ENCODE measurements around the gene CCL23.

CCL23 gene

DNA sequence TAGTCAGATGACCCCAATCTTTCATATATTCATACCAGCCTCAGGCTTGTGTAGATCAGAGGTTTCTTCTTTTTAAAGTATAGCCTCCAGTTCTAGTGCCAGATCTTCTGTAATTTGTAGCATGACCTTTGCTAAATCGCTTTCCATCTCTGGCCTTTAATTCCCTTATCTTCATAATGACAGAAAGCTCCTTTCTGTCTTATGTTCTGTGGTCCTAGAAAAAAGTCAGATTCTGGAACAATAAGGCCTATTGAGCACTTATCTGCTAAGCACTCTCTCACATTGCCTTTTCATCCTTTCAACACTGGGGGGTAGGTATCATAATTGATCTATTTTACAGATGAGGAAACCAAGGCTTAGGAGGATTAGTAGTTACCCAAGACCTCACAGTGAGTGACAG, 45.7 kb downstream of the CCL23 start:
- DNase-seq (ENCODE audit: low read depth in 1 of 2, low spot score in 1 of 2) = no peak

DNA sequence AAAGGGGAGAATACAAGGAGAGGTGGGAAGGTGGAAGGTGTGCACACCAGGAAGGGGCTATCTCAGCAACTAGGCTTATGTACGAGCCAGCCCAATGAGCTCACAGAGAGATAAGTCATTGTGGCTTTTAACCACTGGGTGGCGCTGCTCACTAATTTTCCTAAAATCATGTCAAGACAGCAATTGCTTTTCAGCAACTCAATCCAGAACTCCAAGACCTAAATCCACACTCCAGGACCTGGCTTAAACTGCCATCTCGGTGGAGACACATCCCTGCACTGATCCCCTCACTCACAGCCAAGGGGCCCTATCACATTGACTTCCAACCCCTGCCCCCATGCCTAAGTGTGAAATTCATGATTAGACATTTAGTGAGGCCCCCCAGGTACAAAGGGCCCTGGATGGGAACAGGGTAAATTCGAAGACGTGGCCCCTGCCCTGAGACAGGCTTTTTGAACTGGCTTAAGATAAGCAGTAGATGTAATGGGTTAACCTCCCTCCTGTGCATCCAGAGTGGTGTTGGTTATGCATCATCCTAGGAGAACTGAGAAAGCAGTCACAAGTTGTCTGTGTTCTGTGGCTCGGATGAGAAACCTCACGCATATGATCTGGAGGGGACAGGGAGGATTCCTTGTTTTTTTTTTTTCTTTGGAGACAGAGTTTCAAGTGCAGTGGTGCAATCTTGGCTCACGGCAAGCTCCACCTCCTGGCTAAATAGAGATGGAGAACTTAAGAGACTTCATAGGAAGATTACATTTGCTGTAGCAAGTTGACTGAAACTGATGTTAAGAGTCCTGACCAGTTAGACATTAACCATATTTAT, 48.0 kb downstream of the CCL23 start:
- peak; percentile 44 to 62 for DNase-seq (ENCODE audit: low read depth in 1 of 2, low spot score in 1 of 2)

DNA sequence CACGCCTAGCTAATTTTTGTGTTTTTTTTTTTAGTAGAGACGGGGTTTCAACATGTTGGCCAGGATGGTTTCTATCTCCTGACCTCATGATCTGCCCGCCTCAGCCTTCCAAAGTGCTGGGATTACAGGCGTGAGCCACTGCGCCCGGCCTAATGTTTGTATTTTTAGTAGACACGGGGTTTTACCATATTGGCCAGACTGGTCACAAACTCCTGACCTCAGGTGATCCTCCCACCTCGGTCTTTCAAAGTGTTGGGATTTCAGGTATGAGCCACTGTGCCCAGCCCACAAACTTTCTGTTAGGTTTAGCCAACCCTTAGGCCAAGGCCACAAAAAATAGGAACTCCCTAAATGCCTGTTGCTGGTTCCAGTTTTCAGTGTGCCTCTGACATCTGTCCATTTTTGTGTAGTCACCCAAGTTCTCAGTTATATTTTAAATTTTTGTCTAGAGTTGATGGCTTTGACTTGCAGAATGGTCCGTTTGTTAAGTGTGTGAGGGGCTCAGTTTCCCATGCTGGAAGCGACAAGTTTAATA, 49.2 kb downstream of the CCL23 start:
- no peak for DNase-seq (ENCODE audit: low read depth in 1 of 2, low spot score in 1 of 2)

DNA sequence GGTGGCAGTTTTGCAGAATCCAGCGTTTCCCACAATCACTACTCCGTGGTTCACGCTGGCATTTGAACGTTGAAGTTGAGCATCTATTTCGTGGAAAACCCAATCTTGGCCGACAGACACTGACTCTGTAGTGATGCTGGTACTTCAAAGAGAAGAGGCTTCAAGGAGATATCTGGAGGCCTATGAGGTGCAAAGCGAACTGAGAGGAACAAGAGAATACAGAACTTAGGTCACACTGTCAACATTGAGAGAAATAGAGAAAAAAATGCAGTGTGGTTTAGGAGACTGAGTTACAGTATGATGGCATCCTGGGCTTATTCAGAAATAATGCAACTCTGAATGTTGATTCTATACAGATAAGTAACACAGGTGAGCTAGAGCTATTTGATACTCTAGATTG, 52.5 kb downstream of the CCL23 start:
- no peak for DNase-seq (ENCODE audit: low read depth in 1 of 2, low spot score in 1 of 2)

DNA sequence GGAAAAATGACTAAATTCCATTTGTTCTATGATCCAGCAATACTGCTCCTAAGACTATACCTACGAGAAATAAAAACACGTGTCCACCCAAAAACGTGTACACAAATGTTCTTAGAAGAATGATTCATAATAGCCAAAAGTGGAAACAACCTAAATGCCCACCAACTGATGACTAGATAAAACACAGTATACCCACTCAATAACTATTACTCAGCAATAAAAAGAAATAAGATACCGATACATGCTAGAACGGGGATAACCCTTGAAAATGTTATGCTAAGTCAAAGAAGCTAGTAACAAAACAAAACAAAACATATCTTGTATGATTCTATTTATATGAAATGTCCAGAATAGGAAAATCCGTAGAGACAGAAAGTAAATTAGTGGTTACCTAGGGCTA, 54.1 kb downstream of the CCL23 start:
- DNase-seq (ENCODE audit: low read depth in 1 of 2, low spot score in 1 of 2) = no peak

All from activated CD4-positive, alpha-beta T cell treated with anti-CD3 and anti-CD28 coated beads, Interleukin-2, amount 50 U/mL, for 24 hours (primary cell).